Superior temporal gyrus (tissue), 1 donor: ENCODE measurements around the gene ZNF445.
"Not testable (repeated sequence)": the region's sequence is repeated elsewhere in the genome, so short reads cannot be mapped to it uniquely, and the experiment has no call there.

ENCODE experiments used
- DNase-seq: peaks from one replicate; pipeline ENCODE4 v3.0.0-alpha.2; 2016; ENCODE audit errors: extremely low spot score

Gene ZNF445

GRCh38 chr3:44436181-44436580, 41.3 kb downstream of the ZNF445 start:
- DNase-seq = no peak

GRCh38 chr3:44434834-44435510, 42.5 kb downstream of the ZNF445 start:
- DNase-seq = no peak

- DNase-seq = no peak
Observed at GRCh38 chr3:44430466-44430865, 47.0 kb downstream of the ZNF445 start.

- DNase-seq = no peak
Observed at GRCh38 chr3:44429459-44429858, 48.0 kb downstream of the ZNF445 start.

- DNase-seq = no peak
Observed at GRCh38 chr3:44428910-44429309, 48.6 kb downstream of the ZNF445 start.

- no peak for DNase-seq
Observed at GRCh38 chr3:44427683-44428082, 49.8 kb downstream of the ZNF445 start.

- no peak for DNase-seq
Observed at GRCh38 chr3:44424758-44425157, 52.7 kb downstream of the ZNF445 start.

GRCh38 chr3:44421280-44421679, 56.2 kb downstream of the ZNF445 start:
- no peak for DNase-seq

- DNase-seq = no peak
Observed at GRCh38 chr3:44420676-44421075, 56.8 kb downstream of the ZNF445 start.

- no peak for DNase-seq
Observed at GRCh38 chr3:44419923-44420650, 57.4 kb downstream of the ZNF445 start.

GRCh38 chr3:44419116-44419922, 58.2 kb downstream of the ZNF445 start:
- no peak for DNase-seq

GRCh38 chr3:44418549-44418948, 58.9 kb downstream of the ZNF445 start:
- DNase-seq = no peak

GRCh38 chr3:44418118-44418517, 59.4 kb downstream of the ZNF445 start:
- DNase-seq = not testable (repeated sequence)

- no peak for DNase-seq
Observed at GRCh38 chr3:44416031-44417030, 61.1 kb downstream of the ZNF445 start.

- DNase-seq = no peak
Observed at GRCh38 chr3:44415421-44415820, 62.0 kb downstream of the ZNF445 start.

- DNase-seq = no peak
Observed at GRCh38 chr3:44414517-44415090, 62.9 kb downstream of the ZNF445 start.

- DNase-seq = no peak
Observed at GRCh38 chr3:44412365-44412764, 65.1 kb downstream of the ZNF445 start.

GRCh38 chr3:44411031-44411645, 66.3 kb downstream of the ZNF445 start:
- no peak for DNase-seq

GRCh38 chr3:44409640-44410410, 67.6 kb downstream of the ZNF445 start:
- DNase-seq = no peak

- no peak for DNase-seq
Observed at GRCh38 chr3:44402548-44402947, 74.9 kb downstream of the ZNF445 start.
